HG02588 (cell line): ENCODE data around the gene NRG3.

Experiments used
- ATAC-seq: cut with Tn5 transposase; IDR thresholded peaks from one replicate; pipeline ENCODE4 v1.9.1; 2021; ENCODE audit warnings: mild to moderate bottlenecking, moderate library complexity; ENCODE audit not compliant: unreplicated experiment

The NRG3 gene

DNA sequence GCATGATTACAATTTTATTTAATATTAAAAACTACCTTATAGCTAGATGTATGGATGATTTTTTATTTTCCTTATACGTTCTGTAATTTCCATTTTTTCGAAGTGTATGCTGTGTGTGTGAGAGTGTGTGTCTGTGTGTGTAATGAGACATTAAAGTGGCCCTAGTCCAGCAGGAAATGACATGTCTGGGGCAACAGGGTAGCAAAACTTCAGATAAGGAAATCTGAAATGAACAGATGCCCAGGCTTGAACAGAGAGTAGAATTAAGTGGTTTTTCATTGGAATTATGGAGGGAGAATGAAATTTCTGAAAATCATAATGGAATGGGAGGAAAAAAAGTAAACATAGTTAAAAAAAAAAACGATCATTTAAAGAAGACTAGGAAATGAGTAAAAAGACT is 200.6 kb downstream of the NRG3 start:
- ATAC-seq = no peak

DNA sequence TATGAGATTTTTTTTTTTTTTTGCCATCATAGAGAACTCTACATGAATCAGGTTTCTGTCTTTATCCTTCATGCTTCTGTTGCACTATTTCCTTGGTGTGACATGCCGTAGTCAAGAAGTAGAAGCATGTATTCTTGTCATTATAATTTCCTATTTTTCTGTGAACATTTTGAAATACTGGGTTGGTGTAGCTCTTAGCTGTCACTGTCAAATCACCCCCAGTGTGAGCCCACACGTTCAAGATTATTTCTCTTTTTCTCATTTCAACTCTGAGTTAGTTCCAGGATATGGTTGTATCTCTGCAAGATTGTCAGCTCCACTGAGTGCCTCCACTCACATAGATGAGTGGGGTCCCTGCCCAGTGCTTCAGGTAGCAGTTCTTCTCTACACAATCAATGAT is 209.5 kb downstream of the NRG3 start:
- ATAC-seq = no peak

DNA sequence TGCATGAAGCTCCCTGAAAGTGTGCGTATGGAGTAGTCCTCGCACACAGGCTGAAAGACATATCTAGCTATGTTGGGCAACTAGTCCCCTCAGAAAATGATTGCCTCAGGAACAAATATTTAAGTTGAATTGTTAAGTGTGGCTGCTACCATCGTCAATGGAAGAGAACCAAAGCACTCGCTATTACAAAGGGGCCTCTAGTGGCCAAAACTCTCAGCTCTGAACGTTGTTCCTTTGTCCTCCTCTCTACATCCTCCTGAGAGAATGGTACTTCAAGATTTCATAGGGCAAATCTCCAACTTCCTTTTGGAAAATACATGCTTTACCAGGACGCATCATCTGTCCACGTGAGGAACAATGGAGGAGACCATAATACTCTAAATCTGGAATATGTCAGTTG is 209.9 kb downstream of the NRG3 start:
- no peak for ATAC-seq

DNA sequence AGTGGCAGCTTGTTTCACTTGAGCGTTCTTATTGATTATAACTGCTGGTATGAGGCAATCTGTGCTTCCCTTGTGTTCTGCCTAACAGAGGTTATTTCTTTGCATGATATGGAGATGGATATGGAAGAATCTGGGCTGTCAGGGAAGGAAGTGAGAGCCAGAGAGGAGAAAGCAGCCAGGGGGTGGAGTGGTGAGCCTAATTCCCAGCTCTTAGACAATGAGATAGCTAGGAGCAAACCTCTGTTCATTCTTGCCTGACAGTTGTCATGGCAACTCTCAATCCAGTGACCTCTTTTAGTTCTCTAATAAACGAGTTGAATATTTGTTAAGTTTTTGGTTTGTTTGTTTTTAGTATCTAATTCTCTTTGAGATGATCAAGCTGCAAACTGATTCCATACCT is 214.3 kb downstream of the NRG3 start:
- ATAC-seq = no peak

DNA sequence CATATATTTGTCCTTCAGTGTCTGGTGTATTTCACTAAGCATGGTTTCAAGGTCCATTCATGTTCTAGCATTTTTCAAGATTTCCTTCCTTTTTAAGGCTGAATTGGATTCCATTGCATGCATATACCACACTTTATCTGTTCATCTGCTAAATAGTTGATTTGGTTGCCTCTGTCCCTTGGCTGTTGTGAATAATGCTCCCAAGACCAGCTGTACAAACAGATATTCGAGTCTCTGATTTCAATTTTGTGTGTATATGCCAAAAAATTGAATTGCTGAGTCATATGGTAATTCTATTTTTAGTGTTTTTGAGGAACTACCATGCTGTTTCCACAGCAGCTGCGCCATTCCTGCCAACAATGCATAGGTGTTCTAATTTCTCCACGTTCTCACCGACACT is 216.4 kb downstream of the NRG3 start:
- ATAC-seq = no peak

DNA sequence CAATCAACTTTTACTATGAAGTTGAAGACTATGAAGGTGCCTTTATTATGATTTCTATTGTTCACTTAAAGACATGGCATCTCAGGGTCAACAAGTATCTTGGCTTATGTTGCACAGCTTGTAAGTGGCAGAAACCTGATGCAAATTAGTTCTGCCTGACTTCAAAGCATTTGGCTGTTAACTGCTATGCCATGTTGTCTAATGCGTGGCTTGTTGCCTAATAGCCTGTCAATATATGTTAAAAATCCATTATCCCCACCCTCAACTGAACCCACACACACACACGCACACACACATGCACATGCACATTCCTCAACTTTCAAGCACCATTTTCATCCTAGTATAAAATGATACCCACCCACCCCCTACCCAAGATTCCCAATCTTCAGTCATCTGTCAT is 217.1 kb downstream of the NRG3 start:
- ATAC-seq = no peak

DNA sequence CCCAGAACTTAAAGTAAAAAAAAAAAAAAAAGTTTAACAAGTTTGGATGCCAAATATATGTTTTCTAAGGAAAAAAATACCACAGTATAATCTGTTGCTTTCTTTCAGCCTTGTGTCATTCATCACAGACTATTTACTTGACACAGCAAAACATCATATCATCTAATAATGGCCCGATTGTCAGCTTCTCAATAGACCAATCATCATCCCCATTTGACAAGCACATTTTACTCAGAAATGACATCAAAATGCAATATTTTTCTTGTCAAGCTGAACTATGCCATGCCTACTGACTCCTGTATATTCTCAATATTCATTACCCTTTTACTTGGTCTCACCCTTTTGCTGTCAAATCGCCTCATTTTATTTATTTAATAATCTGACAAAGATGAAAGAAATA is 249.7 kb downstream of the NRG3 start:
- no peak for ATAC-seq

DNA sequence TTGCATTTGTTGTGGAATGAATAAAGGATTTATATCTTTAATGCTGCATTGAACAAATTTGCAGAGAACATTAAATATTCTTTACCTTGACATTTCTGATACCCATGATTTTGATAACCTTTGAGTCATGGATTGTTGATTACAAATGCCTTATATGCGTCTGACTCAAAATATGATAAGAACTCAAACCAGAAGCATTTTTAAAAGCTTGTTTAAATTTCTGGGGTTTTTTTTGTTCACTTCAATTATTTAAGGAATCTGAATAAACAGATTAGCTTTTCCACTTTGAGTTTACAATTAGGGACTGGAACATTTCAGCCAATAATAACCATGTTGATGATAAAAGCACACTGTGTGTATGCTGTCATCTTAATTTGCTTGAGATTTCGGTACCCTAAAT is 253.5 kb downstream of the NRG3 start:
- no peak for ATAC-seq

DNA sequence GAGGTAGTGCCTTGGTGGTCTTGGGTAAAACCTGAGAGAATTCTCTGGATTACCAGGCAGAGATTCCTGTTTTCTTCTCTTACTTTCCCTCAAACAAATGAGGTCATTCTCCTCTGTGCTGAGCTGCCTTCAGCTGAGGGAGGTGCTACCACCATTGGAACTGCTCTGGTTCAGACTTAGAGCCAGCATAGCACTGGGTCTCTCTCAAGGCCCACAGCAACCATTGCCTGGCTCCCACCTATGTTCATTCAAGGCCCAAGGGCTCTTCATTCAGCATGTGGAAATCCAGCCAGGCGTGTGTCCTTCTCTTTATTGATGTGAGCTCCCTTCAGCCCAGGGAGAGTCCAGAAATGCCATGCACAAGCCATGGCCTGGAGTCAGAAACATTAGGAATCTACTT is 261.1 kb downstream of the NRG3 start:
- ATAC-seq = no peak

DNA sequence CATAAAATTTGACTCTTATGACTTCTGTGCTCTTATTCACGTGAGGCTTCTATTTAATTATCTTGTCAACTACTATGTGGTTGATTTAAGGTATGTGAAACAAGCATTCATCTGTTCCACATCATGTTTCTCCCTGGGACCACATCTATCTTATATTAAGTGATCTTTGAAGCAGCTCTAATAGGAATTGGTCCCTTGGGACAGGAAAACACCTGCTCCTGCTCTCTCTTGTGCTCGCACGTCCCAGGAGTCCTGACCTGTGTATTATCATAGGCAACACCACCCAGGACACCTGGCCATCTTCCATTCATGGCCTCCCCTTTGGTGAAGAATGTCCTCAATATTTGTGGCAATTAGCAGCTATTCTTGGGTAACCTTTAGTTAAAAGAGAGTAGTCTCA is 269.2 kb downstream of the NRG3 start:
- ATAC-seq = no peak

DNA sequence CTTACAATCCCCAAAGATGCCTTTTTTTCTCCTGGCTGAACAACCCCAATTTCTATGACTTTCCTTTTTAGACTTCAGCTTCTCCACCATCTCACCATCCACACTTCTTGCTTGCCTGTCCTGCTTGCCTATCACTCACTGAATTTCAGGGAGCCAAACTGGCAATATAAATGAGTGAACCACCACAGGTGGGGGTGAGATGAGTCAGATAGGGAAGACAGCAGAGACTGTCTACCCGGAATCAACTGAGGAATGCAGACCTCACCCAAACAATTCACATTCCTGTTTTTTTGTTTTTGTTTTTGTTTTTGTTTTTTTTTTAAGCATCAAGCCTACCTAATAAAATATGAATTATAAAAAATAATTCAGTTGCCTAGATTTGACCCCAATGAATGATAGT is 273.8 kb downstream of the NRG3 start:
- no peak for ATAC-seq

DNA sequence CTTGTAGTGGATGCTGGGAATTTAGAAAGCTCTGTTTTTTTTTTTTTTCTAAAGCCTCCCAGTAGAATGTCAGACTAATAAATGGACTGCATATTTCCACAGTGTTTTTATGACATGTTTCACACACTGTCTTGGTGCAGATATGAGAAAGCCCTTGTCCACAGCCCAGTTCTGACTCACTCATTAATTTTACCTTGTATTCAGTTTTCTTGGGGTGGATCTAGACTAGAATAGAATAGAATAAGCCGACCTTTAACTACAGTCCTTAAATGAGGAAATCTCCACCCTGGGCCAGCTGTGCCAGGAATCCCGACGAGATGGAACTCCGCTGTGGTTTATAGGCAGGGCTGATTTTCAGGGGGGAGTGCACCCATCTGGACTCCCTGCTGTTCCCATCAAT is 274.7 kb downstream of the NRG3 start:
- ATAC-seq = no peak

DNA sequence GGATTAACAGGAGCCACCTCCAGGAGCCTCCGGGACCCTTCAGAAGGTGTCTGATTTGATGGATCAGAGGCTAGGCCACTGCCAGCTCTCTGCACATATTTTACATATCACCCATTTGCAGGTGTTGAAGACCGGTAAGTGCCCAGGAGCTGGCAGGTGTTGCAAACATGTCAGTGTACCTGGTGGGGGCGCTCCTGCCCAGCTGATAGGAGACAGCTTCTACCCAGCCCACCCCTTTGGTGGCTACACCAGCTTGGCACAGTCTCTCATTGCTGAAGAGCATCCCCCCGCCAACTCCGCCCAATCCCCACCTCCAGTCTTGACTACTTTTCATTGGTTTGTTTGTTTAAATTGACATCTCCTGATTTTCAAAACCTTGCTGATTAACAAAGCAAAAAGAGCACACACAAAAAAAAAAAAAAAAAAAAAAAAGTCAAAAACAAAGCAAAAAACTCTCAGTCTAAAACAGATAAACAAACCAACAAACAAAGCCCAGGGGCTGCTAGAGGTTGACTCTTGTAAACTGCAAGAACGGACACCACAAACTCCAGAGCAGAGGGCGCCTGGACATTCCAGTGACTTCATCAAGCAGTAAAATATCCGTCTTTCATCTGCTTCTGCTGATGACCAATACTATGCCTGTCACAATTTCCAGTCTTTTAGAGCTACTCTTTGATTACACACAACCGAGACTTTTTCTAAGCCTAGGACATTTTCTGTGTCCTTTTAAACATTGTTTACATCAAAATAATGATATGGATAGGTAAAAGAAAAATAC is 275.3 kb downstream of the NRG3 start:
- ATAC-seq = no peak

DNA sequence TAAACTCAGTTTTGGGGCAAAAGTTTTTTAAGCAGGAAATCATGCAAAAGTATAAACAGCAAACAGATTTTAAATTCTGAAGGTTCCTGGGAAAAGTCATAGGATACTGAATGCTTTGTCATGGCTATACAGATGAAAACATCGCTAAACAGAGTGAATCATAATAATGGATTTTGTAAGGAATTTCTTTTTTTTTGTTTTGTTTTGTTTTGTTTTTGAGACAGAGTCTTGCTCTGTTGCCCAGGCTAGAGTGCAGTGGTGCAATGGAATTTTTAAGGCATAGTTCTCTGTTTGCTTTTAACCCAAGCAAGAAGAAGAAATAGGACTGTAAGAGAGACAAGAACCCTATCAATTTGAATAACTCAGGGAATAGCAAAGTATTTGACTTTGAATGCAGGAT is 285.3 kb downstream of the NRG3 start:
- no peak for ATAC-seq

DNA sequence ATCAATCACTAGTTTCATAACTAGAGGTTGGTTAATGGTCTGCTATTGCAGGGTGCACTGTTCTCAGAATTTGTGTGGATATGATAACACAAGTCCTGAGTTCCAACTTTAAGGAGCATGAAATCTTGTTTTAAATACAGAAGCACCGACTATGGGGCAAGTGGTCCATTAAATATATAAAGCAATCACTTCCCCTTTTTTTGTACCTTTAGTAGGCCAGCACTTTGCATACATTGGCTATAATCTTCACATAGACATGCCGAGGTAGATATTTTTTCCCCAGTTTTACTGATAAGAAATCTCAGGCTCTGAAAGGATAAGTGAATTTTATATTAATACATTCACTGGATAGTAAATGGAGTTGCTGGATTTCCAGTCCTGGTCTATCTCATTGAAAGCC is 286.3 kb downstream of the NRG3 start:
- no peak for ATAC-seq

DNA sequence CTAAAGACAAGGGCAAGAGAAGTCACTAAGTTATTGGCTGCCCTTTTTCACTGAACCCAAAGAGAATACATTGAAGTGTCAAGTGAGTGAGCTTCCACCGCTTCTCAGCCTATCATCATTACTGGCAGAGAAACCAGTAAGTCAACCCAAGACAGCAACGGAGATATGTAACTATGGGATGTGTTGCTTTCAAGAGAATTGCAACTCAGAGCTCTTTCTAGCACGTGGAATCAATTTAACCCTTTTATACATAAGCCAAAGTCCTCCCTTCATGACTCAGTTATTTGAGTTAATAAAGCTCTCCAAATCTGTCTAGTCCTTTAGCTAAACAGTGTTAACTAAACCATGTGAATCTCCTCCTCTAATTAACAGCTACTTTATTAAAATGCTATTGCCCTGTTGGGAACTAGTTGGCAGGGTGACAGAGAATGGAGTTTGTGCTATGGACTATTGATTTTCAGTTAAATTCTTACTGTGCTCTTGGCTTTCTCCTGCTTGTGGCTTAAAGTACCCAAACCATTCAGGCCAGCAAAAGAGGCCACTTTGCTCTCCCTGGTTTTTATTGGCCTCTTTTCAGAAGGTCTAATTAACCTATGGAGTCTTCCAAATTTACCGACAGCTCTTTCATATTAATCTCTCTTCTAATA is 287.7 kb downstream of the NRG3 start:
- no peak for ATAC-seq

DNA sequence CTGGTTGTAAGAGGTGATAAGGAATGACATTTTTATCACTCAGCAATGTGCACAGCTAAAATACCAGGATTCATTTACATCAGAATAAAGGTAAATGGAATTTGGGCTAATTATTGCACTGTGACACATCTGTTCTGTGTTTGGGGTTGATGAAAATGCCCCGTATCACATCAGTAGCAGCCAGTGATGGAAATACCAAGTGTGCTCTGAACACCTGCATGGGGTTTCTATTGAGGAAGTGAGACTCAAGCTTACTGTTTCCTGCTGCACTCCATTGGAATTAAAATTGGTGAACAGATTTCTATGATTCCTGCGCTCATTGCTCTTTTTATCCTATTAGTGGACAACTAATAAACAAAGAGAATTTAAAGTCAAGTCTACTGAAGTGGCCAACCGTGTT is 296.9 kb downstream of the NRG3 start:
- no peak for ATAC-seq

DNA sequence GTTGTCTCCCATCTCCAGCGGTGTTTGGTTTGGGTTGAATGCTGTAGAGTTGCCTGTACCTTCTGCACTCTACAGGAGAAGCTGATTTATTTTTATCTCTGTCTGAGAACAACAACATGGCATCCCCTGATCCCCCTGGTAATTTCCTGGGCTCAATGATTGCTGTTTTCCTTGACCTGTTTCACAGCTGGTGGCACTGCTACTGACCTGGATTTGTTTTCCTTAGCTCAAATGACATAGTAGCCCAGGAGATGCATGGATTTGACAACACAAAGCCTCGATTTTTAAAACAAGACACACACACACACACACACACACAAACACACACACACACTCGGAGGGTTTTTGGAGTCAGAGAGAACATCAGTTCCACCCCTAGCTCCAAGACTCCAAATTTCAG is 301.6 kb downstream of the NRG3 start:
- ATAC-seq = no peak

DNA sequence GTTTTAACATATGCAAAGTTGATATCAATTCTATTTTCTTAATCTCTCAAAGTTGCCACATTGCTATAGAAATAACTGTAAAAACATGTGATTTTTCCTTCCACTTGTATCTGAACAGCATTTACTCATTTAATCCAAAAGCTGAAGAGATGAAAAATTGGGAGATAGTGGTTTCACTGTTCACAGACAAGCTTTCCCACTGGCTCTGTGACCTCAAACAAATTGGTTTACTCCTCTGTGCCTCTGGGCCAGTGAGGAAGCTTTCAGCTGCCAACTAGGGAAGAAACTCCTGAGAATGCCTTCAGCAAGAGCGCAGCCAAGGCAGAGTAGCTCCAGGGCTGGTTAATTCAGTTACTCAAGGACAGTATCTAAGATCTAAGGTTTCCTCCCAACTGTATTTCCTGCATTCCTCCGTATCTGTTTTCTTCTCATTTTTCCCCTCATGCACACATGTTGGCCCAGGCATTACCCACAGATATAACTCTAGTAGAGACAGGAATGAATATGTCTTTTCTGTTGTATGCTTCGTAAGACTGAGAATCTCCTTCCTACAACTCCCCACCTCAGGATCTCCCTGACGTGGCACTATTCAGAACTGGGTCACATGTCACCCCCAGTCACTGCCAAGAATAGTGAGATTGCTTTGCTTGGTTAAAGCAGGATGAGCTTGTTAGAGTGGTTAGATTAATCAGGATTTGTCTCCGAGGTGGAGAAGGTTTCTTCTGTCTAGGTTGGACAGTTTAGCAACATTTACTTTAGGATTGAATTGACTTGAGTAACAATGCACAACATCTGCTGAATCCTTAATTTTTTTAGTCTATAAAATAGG is 315.7 kb downstream of the NRG3 start:
- no peak for ATAC-seq

DNA sequence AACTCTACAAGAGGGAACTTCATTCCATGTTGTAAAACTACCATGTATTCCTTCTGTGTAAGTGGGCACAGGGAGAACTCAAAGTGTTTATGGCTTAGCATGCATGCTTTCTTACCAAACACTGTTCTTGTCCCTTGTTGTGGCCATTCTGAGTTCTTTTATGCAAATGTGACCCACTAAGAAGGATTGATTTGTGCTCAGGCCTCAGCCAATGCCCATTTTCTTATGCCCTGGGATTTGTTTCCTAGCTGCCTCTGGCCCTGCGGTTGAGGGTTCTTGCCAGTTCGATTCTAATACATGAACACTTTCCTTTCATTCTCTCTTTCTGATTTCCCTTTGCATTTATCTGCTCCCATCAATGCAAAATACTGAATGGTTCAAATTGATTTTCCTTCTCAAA is 316.7 kb downstream of the NRG3 start:
- ATAC-seq = no peak

DNA sequence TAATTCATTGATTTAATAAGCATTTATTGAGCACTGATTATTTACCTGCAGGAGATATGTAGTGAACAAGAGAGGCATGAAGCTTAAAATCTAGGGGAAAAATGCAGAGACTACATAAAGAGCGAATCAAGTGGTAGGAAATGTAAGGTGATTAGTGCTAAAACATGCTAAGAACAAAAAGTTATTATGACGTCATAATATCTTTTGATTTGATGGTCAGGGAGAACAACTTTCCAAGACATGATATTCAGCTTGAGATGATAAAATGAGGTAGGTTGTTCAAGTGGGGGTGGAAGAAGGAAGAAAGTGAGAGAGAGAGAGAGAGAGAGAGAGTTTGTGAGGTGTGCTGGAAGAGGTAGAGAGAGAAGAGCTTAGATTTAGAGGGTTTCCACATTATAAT is 317.7 kb downstream of the NRG3 start:
- ATAC-seq = no peak

DNA sequence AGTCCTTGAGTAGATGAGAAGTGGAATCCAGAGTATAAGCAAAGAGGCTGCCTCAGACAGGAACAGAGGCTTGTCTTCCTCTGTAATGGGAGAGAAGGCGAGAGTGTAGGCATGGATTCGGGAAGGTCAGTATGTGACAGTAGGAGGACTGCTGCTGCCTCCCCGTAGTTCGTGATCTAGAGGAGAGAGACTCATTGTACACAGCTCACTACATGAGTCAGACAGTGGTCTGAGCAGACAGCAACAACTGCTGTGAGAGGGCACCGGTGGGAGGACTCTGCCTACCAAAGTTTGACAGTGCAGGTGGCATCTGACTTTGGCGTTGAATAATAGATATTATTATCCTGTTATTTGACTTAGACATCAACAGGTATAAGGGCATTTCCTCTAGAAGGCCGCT is 319.4 kb downstream of the NRG3 start:
- no peak for ATAC-seq
